ENCODE data around the gene SLC6A16.

Gene SLC6A16

DNA sequence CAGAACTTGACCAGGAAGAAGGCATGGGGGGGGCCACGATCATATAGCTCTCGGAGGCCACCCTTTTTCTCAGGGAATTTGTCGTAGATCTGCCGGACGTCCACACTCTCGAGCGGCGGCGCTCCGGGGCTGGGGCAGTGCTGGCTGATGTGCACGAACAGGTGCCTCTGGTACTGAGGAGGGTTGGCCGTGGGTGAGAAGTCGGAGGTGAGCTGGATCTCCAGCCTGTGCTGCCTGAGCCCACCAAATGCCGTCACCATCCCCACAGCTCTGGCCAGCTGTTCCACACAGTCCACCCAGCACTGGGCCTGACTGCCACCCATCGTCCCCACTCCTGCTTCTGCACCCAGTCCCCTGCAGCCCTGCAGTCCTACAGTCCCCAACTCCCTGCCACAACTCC lies 22.2 kb upstream of the SLC6A16 start:
- DNase-seq (ENCODE audit: low read depth) = no peak
- H3K4me3 ChIP-seq (ENCODE audit: control insufficient read depth, low read depth, low read length) = no peak overlapping the region
- TF ChIP-seq, protein P1, sequence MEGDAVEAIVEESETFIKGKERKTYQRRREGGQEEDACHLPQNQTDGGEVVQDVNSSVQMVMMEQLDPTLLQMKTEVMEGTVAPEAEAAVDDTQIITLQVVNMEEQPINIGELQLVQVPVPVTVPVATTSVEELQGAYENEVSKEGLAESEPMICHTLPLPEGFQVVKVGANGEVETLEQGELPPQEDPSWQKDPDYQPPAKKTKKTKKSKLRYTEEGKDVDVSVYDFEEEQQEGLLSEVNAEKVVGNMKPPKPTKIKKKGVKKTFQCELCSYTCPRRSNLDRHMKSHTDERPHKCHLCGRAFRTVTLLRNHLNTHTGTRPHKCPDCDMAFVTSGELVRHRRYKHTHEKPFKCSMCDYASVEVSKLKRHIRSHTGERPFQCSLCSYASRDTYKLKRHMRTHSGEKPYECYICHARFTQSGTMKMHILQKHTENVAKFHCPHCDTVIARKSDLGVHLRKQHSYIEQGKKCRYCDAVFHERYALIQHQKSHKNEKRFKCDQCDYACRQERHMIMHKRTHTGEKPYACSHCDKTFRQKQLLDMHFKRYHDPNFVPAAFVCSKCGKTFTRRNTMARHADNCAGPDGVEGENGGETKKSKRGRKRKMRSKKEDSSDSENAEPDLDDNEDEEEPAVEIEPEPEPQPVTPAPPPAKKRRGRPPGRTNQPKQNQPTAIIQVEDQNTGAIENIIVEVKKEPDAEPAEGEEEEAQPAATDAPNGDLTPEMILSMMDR (IDR thresholded peaks at IDR 0.05; ENCODE audit: control insufficient read depth, insufficient read depth, low read depth, low read length, missing control alignments) = no peak

DNA sequence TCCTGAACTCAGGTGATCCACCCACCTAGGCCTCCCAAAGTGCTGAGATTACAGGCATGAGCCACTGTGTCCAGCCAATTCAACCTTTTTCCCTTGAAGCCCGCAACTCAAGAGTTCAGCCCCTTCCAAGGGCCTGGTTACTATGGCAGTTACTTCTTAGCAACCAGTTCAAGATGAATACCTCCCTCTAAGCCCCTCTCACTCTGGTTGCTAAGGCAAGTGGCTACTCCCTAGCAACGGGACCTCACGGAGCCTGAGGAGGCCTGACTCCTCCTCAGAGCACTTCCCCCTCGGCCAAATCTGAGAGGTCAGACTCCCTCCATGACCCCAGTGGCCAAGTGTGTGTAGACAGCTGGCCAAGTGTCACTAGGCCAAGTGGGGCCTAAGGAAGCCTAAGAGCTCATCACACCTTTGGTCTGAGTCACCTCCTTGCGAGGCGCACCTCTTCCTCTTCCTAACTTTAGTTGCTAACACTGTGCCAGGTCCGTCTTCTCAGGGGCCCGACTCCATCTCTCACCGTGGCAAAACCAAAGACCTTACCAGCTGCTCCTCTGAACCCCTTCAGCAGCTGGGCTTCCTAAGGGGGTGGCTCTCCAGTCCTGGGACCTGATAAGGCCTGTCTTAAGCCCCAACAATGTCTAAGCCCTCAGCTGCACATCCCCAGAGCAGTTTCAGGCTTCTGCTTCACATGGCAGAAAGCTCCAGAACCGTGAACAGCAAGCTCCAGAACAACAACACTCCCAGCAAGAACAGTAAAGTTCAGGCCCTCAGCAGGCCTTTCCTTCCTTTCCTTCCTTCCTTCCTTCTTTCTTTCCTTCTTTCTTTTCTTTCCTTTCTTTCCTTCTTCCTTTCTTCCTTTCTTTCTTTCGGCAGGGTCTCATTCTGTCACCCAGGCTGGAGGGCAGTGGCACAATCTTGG lies 19.8 kb upstream of the SLC6A16 start:
- H3K4me3 ChIP-seq (ENCODE audit: control insufficient read depth, low read depth, low read length) = no peak overlapping the region
- TF ChIP-seq, protein P1 (IDR thresholded peaks at IDR 0.05; ENCODE audit: control insufficient read depth, insufficient read depth, low read depth, low read length, missing control alignments) = no peak

DNA sequence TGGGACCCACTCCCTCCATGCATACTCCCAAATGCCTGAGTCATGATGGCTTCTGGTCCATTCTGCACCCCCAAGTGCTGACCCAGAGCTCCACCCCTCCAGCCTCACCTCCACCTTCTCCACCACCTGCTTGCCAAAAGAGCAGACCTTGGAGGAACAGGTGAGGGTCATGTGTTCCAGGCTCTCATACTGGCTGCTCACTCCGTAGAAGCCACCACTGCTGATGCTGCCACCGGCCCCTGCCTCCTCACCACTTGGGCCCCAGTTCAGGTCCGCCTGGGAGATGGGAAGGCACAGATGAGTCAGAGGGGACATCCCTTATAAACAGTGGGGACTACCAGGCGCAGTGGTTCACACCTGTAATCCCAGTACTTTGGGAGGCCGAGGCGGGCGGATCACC lies 18.1 kb upstream of the SLC6A16 start:
- no peak for DNase-seq (ENCODE audit: low read depth)
- H3K4me3 ChIP-seq (ENCODE audit: control insufficient read depth, low read depth, low read length) = no peak overlapping the region
- TF ChIP-seq, protein P1 (IDR thresholded peaks at IDR 0.05; ENCODE audit: control insufficient read depth, insufficient read depth, low read depth, low read length, missing control alignments) = no peak

More for the DNA sequence above, 19.8 kb upstream of the SLC6A16 start:
- no peak for DNase-seq (ENCODE audit: low read depth)

DNA sequence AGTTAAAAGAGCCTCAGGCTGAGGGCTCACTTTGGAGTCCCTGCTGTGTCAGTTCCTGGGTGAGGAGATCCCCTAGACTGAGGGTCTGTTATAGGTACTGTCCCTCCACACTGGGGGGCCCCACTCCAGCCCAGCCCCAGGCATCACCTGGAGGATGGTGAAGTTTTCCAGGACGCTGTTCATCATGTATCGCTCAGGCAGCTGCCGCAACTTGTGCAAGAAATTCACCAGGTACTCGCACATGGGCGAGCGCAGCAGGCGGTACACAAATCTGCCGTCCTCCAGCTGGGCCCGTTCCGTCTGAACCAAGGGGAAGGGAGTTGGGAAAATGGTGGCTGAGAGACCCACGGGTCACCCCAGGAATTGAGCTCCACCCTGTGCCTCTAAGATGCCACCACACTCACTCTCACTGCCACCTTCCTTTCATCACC lies 17.3 kb upstream of the SLC6A16 start:
- H3K4me3 ChIP-seq (ENCODE audit: control insufficient read depth, low read depth, low read length) = no peak overlapping the region
- TF ChIP-seq, protein P1 (IDR thresholded peaks at IDR 0.05; ENCODE audit: control insufficient read depth, insufficient read depth, low read depth, low read length, missing control alignments) = no peak
- no peak for DNase-seq (ENCODE audit: low read depth)

DNA sequence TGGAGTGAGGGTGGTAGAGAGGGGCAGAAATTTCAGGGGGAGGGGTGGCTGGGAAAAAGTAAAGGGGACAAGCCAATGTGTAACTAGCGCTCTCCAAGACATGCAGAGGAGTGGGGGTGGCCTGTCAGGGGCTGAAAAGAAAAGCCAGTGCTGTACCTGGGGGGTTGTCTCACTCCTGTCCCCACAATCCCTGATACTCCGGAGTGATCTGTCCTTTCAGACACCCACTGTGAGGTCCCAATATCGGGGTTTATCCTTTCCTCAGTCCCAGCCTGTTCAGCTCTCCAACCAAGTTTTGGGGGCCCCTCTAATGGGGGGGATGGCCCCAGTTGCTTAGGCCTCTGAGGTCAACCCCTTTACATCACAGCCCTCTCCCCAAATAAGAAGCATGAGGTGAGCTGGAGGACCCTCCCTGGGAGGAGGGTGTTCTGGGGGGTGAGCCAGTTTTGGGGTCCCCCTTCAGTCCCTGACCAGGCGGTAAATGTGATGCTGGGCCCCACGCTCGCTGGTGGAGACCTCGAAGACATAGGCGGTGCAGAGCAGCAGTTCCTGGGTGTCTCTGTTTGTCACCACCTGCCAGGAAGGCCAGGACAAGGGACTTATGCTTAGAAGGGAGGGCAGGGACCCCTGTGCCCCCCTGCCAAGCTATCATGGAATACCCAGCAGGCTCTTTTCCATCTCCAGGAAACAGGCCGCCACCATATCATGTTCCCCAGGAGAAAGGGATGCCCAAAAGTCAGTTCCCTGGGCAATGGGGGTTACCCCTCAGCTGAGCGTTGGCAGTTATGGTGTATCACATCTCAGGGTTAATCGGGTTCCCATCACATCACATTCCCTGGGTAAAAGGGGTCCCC lies 16.1 kb upstream of the SLC6A16 start:
- no peak for DNase-seq (ENCODE audit: low read depth)
- no peak overlapping the region for H3K4me3 ChIP-seq (ENCODE audit: control insufficient read depth, low read depth, low read length)
- TF ChIP-seq, protein P1 (IDR thresholded peaks at IDR 0.05; ENCODE audit: control insufficient read depth, insufficient read depth, low read depth, low read length, missing control alignments) = no peak

DNA sequence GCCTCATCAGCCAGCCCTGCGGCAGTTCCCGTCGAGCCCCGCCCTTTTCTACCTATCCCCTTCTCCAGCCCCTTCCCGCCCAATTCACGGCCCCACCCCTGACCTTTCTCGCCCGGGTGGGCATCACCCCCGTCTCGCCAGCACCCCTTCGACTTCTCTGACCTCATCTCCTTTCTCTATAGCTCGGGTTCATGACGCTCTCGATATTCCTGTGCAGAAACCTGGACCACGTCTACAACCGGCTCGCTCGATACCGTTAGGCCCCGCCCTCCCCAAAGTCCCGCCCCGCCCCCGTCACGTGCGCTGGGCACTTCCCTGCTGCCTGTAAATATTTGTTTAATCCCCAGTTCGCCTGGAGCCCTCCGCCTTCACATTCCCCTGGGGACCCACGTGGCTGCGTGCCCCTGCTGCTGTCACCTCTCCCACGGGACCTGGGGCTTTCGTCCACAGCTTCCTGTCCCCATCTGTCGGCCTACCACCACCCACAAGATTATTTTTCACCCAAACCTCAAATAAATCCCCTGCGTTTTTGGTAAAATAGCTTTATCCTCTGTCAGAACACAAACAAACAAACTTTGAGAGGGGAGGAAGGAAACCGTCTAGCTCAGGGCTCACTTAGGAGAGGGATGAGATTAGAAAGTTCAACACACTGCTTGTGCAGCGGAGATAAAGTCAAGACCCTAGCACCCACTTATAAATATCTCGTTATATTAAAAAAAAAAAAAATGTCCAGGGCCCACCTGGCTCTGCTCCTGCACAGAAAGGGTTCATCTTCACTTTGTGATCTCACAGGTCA lies 15.3 kb upstream of the SLC6A16 start:
- no peak overlapping the region for H3K4me3 ChIP-seq (ENCODE audit: control insufficient read depth, low read depth, low read length)

More for the DNA sequence above, 15.3 kb upstream of the SLC6A16 start:
- TF ChIP-seq, protein P1 (IDR thresholded peaks at IDR 0.05; ENCODE audit: control insufficient read depth, insufficient read depth, low read depth, low read length, missing control alignments) = no peak
- no peak for DNase-seq (ENCODE audit: low read depth)

Measured in AG09309 (cell line).